Measurements from ENCODE around the gene GNAQ.
A peak's percentile ranks its signal among the peaks of the same experiment; 100 is the strongest.

The GNAQ gene

GRCh38 chr9:78032730-78033457 is 1.3 kb upstream of the GNAQ start:
- H3K4me3 ChIP-seq (ENCODE audit: low read depth, low read length) = peak overlapping the region; percentile 80
- no peak for DNase-seq (ENCODE audit: low read depth)

DNA sequence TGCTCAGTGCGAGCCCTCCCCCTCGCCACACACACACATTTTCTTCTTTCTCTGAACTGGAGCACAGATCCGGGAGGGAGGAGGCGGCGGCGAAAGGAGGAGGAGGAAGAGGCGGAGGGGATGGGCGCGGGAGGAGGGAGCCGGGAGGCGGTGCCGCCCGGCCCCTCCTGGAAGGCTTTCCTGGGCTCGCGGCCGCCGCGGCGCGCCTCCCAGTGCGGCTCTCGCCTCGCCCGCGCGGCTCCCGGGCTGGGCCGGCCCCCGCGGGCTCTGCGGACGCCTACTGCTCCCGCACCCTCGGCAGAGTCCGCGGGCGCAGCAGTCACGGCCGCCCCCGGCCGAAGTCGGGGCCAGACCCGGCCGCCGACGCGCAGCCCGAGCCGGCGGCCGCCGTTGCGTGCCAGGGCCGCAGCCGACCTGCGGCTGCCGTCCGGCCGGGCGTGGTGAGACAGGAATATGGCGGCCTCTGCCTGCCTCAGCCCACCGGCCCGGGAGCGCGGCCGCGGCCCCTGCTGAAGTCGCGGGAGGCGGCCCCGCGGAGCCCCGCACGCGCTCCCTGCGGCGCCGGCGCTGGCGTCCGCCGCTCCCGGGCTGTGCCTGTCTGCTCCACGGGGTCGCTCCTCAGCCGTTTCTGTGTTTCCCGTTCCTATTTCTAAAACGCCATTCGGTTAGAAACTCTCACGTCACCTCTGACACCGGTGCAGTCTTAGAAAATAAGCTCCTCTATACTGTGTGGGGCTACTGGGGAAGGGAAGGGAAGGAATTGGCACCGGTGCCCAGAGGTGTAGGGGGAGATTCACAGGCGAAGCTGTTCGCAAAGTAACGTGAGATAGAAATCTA is 500 bp upstream of the GNAQ start:
- H3K4me3 ChIP-seq (ENCODE audit: low read depth, low read length) = peak overlapping the region; percentile 80
- peak; percentile 88 for DNase-seq (ENCODE audit: low read depth)

DNA sequence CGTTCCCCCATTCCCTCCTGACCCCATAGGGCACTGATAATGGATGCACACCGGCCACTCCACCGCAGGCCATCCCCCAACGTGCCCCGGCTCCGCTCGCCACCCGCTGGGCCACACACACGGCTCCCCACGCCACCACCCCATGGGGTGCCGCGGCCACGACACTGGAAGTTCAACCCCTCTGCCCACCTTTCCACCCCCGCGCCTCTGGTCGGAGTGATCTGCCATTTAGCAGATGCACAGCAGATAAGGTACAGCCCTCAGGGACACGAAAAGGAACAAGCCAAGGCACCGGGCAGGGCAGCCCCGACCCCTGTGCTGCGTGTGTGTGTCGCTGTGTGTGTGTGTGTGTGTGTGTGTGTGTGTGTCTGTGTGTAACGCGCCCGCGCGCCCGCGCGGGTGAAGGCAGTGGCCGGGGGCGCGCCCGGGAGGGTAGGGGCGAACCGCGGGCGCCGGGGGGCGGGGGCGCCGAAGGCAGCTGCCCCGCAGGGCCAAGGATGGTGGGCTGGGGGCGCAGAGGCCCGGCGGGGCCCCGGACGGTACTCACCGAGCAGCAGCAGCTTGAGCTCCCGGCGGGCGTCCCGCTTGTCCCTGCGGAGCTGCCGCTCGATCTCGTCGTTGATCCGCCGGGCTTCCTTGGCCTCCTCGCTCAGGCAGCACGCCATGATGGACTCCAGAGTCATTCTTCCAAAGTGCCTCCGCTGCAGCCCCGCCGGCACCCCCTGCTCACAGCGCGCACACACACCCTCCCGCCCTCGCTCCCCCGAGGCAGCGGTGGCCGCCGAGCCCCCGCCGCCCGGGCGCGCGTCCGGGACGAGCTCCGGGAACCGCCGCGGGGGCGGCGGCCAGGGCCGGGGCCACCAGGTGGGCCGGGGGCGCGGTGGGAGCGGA is 813 bp downstream of the GNAQ start:
- peak overlapping the region; percentile 80 for H3K4me3 ChIP-seq (ENCODE audit: low read depth, low read length)
- DNase-seq (ENCODE audit: low read depth) = no peak

DNA sequence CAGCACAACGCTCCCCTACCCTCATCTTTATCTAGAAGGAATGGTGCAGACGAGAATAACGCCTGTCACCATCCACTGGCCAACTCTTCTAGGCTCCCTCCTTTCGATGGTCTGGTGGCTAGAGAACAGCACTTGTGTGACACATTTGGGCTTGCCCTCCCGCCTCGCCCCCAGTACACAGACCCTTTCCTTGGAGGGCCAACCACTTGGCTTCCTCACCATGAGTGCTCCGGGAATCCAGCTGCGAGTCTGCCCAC is 1.4 kb downstream of the GNAQ start:
- H3K4me3 ChIP-seq (ENCODE audit: low read depth, low read length) = peak overlapping the region; percentile 80

DNA sequence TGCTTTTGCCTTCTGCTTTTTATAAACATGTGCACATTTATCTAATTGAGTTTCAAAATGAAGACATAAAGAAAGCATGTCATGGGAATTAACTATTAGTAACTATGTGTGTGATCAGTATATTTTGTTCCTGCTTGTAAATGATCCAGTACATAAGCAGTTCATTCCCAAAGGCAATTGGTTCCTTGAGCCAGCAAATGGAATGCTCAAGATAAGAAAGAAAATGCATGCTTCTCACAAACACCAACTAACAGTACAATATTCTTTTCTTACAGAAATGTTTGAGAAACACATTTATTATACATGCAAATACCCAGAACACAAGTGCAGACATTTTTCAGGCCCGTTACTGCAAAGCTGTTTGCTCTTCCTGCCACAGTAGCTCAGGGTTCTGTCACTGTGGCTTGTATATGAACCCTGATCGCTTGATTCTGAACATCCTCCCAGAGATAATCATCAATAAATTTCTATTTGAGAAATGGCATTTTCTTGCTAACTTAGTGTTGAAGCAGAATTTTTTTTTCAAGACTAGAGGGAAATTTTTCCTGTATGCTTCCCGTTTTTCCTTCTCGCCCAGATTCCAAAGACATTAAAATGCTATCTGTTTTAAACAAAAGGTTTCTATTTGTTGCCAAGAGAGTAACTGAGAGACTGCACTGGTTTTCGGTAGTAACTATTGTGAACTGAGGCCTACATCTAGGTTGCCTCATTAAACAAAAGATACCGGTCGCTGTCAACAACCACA is 1.9 kb downstream of the GNAQ start:
- no peak for DNase-seq (ENCODE audit: low read depth)
- peak overlapping the region; percentile 80 for H3K4me3 ChIP-seq (ENCODE audit: low read depth, low read length)

More for the DNA sequence above, 1.4 kb downstream of the GNAQ start:
- DNase-seq (ENCODE audit: low read depth) = no peak

- peak overlapping the region; percentile 80 for H3K4me3 ChIP-seq (ENCODE audit: low read depth, low read length)
- DNase-seq (ENCODE audit: low read depth) = no peak
These were observed 2.7 kb downstream of the GNAQ start for GRCh38 chr9:78028926-78029325.

DNA sequence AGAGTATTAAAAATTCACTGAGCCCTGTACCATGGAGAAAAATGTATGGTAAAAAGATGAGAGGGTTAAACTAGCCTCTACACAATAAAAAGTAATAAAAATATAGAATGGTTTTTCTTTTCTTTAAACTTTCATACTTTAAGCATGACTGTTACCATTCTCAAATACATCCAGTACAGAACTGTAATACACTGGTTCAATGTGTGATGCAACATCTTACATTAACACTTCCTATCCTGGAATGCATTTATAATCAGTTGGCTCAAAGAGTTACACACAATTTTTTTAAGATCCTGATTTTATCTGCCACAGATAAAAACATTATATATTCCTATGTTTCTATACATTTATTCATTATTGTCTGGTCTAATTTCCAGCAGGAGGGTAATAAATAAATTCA is 4.7 kb downstream of the GNAQ start:
- no peak for DNase-seq (ENCODE audit: low read depth)
- no peak overlapping the region for H3K4me3 ChIP-seq (ENCODE audit: low read depth, low read length)

GRCh38 chr9:78026416-78026815 is 5.2 kb downstream of the GNAQ start:
- no peak overlapping the region for H3K4me3 ChIP-seq (ENCODE audit: low read depth, low read length)

DNA sequence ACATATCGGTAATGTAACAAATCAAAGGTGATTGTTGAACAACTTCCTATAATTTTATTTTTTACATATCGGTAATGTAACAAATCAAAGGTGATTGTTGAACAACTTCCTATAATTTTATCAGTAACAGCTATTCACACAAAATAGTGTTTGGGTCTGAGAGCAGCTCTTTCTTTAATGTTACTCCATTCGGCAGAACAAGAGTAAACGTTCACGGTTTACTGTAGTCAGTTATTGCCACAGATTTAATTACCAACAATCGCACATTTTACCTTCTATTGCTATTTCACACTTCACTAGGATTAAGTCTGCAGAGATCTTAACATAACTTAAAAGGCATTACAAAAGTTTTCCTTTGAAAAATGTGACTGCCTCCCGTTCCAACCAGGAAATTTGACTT is 6.4 kb downstream of the GNAQ start:
- no peak for DNase-seq (ENCODE audit: low read depth)
- H3K4me3 ChIP-seq (ENCODE audit: low read depth, low read length) = no peak overlapping the region

More at GRCh38 chr9:78026416-78026815, 5.2 kb downstream of the GNAQ start:
- no peak for DNase-seq (ENCODE audit: low read depth)

DNA sequence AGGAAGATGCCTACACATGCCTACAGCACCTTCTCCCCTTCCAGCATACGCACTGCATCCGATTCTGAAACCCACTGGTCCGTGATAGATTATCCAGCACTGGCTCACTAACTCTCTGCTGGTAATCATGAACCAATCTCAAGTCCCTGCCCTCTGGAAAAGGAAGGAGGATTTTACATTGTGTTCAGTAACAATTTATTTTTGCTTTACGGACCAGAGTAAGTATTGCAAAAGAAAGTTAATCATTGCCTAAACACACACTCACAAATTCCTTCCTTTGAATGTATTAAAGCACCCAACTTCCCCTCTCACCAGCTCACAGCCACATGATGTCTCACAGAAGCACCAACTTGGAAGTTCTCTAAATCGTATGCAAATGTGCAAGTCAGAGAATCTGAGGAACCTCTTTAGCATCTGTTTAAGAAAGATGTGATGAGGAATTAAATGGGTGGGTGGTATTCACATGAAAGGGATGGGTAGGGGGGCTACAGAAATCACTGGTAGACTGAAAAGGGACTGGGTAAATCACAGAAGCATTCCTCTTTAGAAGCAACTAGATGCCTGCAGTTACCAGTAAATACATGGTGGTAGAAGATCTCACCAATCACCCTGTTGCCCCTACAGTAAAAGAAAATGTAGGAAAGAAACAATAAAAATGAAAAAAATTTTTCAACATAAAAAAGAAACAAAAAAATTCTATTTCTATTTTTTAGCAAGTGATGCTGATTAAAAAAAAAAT is 8.4 kb downstream of the GNAQ start:
- no peak overlapping the region for H3K4me3 ChIP-seq (ENCODE audit: low read depth, low read length)
- peak; percentile 60 for DNase-seq (ENCODE audit: low read depth)

DNA sequence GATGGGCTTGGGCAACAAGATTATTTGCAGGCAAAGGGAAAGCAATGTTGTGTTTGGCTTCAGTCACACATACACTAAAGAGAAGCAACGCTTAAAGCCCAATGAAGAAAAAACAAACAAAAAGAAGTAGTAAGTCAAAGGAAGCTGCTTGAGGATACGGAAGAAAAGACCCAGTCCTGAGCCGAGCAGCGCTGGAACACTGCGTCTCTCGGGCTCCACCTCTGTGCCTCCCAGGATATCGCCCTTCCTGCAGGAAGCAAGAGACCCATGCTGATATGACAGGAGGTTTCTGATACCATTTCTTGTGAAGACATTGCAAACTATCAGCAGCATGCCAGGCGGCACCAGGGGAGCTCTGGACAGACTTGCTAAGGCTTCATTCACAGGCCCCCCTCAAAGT is 9.9 kb downstream of the GNAQ start:
- DNase-seq (ENCODE audit: low read depth) = no peak
- no peak overlapping the region for H3K4me3 ChIP-seq (ENCODE audit: low read depth, low read length)

- DNase-seq (ENCODE audit: low read depth) = no peak
- no peak overlapping the region for H3K4me3 ChIP-seq (ENCODE audit: low read depth, low read length)
These were observed 14.4 kb downstream of the GNAQ start for GRCh38 chr9:78017190-78017693.

GRCh38 chr9:78015241-78015640 is 16.4 kb downstream of the GNAQ start:
- no peak for DNase-seq (ENCODE audit: low read depth)
- H3K4me3 ChIP-seq (ENCODE audit: low read depth, low read length) = no peak overlapping the region

DNA sequence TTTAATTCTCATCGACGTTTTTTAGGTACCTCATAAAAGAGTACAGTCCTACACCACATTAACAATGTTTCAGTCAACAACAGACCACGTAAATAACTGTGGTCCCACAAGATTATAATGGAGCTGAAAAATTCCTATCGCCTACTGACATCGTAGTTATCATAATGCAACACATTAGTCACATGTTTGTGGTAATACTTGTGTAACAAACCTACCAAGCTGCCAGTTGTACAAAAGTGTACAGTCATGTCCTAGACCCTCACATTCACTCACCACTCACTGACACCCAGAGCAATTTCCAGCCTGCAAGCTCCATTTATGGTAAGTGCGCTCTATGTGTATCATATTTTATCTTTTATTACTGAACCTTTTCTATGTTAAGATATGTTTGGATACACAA is 16.8 kb downstream of the GNAQ start:
- DNase-seq (ENCODE audit: low read depth) = peak; percentile 25
- no peak overlapping the region for H3K4me3 ChIP-seq (ENCODE audit: low read depth, low read length)

- no peak for DNase-seq (ENCODE audit: low read depth)
- H3K4me3 ChIP-seq (ENCODE audit: low read depth, low read length) = no peak overlapping the region
These were observed 17.7 kb downstream of the GNAQ start for GRCh38 chr9:78013934-78014333.

GRCh38 chr9:78011049-78011448 is 20.6 kb downstream of the GNAQ start:
- no peak overlapping the region for H3K4me3 ChIP-seq (ENCODE audit: low read depth, low read length)
- no peak for DNase-seq (ENCODE audit: low read depth)

DNA sequence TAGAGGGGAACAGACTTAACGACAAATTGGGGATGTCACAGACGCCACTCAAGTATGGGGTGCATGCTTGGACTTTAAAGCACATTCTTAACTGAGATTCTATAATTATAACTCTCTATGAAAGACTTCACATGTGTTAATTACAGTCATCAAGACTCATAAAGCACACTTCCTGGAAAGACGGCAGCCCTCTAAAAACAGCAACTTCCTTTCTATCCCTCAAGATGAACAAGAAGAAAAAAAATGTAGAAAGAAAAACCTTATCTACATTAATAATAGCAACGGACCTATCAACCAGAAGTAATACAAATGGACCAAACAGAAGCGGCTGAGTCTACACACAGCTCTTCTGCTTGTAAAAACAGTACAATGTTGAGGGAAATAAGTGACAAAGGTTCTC is 21.2 kb downstream of the GNAQ start:
- no peak overlapping the region for H3K4me3 ChIP-seq (ENCODE audit: low read depth, low read length)
- no peak for DNase-seq (ENCODE audit: low read depth)

- DNase-seq (ENCODE audit: low read depth) = no peak
- no peak overlapping the region for H3K4me3 ChIP-seq (ENCODE audit: low read depth, low read length)
These were observed 22.4 kb downstream of the GNAQ start for GRCh38 chr9:78009186-78009585.

- H3K4me3 ChIP-seq (ENCODE audit: low read depth, low read length) = no peak overlapping the region
- no peak for DNase-seq (ENCODE audit: low read depth)
These were observed 24.9 kb downstream of the GNAQ start for GRCh38 chr9:78006734-78007133.

All from skeletal muscle cell (primary cell).